Smooth muscle cell (in vitro differentiated cells): ENCODE measurements around the gene ARHGAP15. TPM values are rescaled to one million over a fixed set of nuclear protein-coding genes. Genes with fewer than 3 reads are reported as not detected.

ENCODE experiments used
- DNase-seq: peaks from one replicate; lab custom pipeline; 2025; ENCODE audit not compliant: unreplicated experiment; lab: John Stamatoyannopoulos, UW
- H2AFZ ChIP-seq: fragments of 200-600 bp; sonication (generic); 2 replicates; pipeline ENCODE4 v1.6.0; 2016; ENCODE audit warnings: antibody characterized with exemption, low read depth, mild to moderate bottlenecking
- H3F3A ChIP-seq: fragments of 200-600 bp; sonication (generic); 2 replicates; pipeline ENCODE4 v1.6.0; 2017; ENCODE audit warnings: antibody characterized with exemption, low read depth
- H3K27ac ChIP-seq: fragments of 200-600 bp; sonication (generic); 2 replicates; pipeline ENCODE4 v1.5.1; 2016; ENCODE audit warnings: low read depth, mild to moderate bottlenecking
- H3K27me3 ChIP-seq: fragments of 200-600 bp; sonication (generic); 2 replicates; pipeline ENCODE4 v1.6.1; 2016; ENCODE audit warnings: low read depth, mild to moderate bottlenecking
- H3K36me3 ChIP-seq: fragments of 200-600 bp; sonication (generic); 2 replicates; pipeline ENCODE4 v1.5.1; 2016; ENCODE audit warnings: low read depth
- H3K4me1 ChIP-seq: fragments of 200-600 bp; sonication (generic); 2 replicates; pipeline ENCODE4 v1.5.1; 2016; ENCODE audit warnings: low read depth
- H3K4me2 ChIP-seq: fragments of 200-600 bp; sonication (generic); 2 replicates; pipeline ENCODE4 v1.6.0; 2016; ENCODE audit warnings: mild to moderate bottlenecking
- H3K4me3 ChIP-seq: fragments of 200-600 bp; sonication (generic); 2 replicates; pipeline ENCODE4 v1.5.1; 2016; ENCODE audit warnings: mild to moderate bottlenecking
- H3K79me2 ChIP-seq: fragments of 200-600 bp; sonication (generic); 2 replicates; pipeline ENCODE4 v1.6.0; 2016; ENCODE audit warnings: low read depth, mild to moderate bottlenecking
- H3K9ac ChIP-seq: fragments of 200-600 bp; sonication (generic); 2 replicates; pipeline ENCODE4 v1.6.0; 2016; ENCODE audit warnings: low read depth
- H3K9me3 ChIP-seq: fragments of 200-600 bp; sonication (generic); replicated peaks from 2 replicates; pipeline ENCODE4 v1.5.1; 2016; ENCODE audit warnings: low read depth
- H4K20me1 ChIP-seq: fragments of 200-600 bp; sonication (generic); 2 replicates; pipeline ENCODE4 v1.6.0; 2016; ENCODE audit warnings: low read depth
- WGBS: methylation state at CpG from one replicate; pipeline ENCODE4 v1.1.7; 2016; ENCODE audit warnings: low lambda C conversion rate; 5-methylcytosine and 5-hydroxymethylcytosine counted together
- polyA plus RNA-seq: library from polyadenylated mRNA; unstranded; fragments of >200 nt; fragmentation: Nextera tagmentation; extraction: Ambion mirVana; gene quantifications from 2 replicates; pipeline ENCODE4 v1.2.1, GENCODE V29; 2016
- total RNA-seq: library from RNA; depleted of rRNA; stranded (reverse); fragments of >200 nt; gene quantifications from 2 replicates; pipeline ENCODE4 v1.2.3, GENCODE V29; 2014
- TF ChIP-seq, protein P1 (sequence below): fragments of 200-600 bp; sonication (generic); IDR thresholded peaks from 2 replicates; pipeline ENCODE4 v1.5.1; 2017; ENCODE audit warnings: borderline replicate concordance, mild to moderate bottlenecking, antibody characterized with exemption; ENCODE audit not compliant: insufficient read depth, poor library complexity, severe bottlenecking

The ARHGAP15 gene
- total and polyA plus RNA-seq, 2 experiments from 2014 or later: not detected

DNA sequence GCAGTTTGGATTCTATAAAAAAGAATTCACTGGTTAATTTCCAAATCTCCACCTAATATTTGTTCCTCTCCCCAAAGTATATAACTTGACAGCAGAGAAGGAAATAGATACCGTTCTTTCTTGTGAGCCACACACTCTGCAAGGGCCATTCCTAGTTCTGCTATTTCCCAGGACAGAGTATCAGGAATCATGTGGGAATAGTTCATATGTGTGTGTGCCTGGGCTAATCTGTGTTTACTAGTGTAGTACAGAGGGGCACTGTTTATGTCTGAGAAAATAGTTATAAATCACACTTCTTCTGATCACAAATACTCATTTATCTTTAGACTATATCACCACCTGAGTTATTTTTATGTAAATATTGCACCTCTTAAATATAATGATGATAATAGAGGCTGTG lies 296.7 kb downstream of the ARHGAP15 start:
- H3K9ac ChIP-seq: no peak overlapping the region
- H3K4me3 ChIP-seq: no peak overlapping the region
- peak overlapping the region; percentile 59 for H3K27ac ChIP-seq
- H3K4me2 ChIP-seq: no peak overlapping the region
- H4K20me1 ChIP-seq: no peaks in the 10 kb centered on the region
- no peaks in the 10 kb centered on the region for H3K36me3 ChIP-seq
- H3K27me3 ChIP-seq: no peaks in the 10 kb centered on the region
- no peaks in the 10 kb centered on the region for H3K9me3 ChIP-seq
- no peaks in the 10 kb centered on the region for H3K79me2 ChIP-seq
- DNase-seq: no peak
- TF ChIP-seq, protein P1, sequence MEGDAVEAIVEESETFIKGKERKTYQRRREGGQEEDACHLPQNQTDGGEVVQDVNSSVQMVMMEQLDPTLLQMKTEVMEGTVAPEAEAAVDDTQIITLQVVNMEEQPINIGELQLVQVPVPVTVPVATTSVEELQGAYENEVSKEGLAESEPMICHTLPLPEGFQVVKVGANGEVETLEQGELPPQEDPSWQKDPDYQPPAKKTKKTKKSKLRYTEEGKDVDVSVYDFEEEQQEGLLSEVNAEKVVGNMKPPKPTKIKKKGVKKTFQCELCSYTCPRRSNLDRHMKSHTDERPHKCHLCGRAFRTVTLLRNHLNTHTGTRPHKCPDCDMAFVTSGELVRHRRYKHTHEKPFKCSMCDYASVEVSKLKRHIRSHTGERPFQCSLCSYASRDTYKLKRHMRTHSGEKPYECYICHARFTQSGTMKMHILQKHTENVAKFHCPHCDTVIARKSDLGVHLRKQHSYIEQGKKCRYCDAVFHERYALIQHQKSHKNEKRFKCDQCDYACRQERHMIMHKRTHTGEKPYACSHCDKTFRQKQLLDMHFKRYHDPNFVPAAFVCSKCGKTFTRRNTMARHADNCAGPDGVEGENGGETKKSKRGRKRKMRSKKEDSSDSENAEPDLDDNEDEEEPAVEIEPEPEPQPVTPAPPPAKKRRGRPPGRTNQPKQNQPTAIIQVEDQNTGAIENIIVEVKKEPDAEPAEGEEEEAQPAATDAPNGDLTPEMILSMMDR: no peak
- no peak overlapping the region for H2AFZ ChIP-seq
- H3F3A ChIP-seq: no peaks in the 10 kb centered on the region
- WGBS: 78% methylated on average over 1 of the region's 1 CpG
- H3K4me1 ChIP-seq: no peaks in the 10 kb centered on the region

DNA sequence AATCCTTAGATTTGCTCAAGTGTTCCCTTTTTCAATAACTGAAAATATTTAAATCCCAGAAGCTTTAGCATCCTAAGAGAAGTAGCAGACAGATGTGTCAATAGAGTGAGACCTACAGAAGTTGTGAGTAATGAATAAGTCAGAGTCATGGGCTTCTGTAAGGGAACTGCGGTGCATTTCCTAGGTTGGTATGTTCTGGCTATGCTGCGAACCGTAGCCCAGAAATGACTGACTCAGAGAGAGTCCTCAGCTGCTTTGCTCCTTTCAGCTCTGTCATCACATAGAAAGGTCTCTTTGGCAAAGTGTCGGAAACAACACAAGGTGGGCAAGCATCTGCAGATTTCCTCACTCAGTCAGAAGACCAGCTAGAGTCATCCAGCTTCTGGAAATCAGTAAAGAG lies 297.1 kb downstream of the ARHGAP15 start:
- no peak overlapping the region for H2AFZ ChIP-seq
- no peaks in the 10 kb centered on the region for H3K79me2 ChIP-seq
- H3K9me3 ChIP-seq: no peaks in the 10 kb centered on the region
- H3K27me3 ChIP-seq: no peaks in the 10 kb centered on the region
- TF ChIP-seq, protein P1: no peak
- H4K20me1 ChIP-seq: no peaks in the 10 kb centered on the region
- H3K9ac ChIP-seq: no peak overlapping the region
- no peak overlapping the region for H3K4me3 ChIP-seq
- H3K4me2 ChIP-seq: no peak overlapping the region
- WGBS: 47% methylated on average over 4 of the region's 4 CpGs
- no peaks in the 10 kb centered on the region for H3K36me3 ChIP-seq
- no peaks in the 10 kb centered on the region for H3K4me1 ChIP-seq
- no peaks in the 10 kb centered on the region for H3F3A ChIP-seq
- no peak for DNase-seq
- peak overlapping the region; percentile 59 for H3K27ac ChIP-seq

DNA sequence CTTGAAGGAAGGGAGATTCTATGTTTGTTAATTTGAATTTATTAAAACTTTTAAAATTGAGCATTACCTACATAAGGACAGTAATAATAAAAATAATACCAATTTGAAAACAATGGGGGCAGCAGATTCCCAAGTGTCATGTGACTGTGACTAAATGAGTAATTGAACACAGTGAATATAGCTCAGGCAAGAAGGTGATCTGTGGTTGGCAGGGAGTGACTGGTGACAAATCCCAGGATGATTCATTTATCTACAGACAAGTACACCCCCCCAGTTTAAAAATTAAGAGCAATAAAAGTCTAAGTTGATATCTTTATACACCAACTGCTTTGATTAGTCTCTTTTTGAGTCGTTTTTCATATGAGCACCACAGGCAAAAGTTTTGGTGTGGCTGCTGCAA lies 299.5 kb downstream of the ARHGAP15 start:
- H4K20me1 ChIP-seq: no peaks in the 10 kb centered on the region
- no peak overlapping the region for H3K9ac ChIP-seq
- TF ChIP-seq, protein P1: no peak
- no peaks in the 10 kb centered on the region for H3K79me2 ChIP-seq
- no peak overlapping the region for H2AFZ ChIP-seq
- no peak for DNase-seq
- 49% methylated on average over 1 of the region's 1 CpG for WGBS
- H3K4me2 ChIP-seq: no peak overlapping the region
- H3K27ac ChIP-seq: no peak overlapping the region
- H3K36me3 ChIP-seq: no peaks in the 10 kb centered on the region
- no peaks in the 10 kb centered on the region for H3K4me1 ChIP-seq
- no peaks in the 10 kb centered on the region for H3F3A ChIP-seq
- H3K27me3 ChIP-seq: no peaks in the 10 kb centered on the region
- no peak overlapping the region for H3K4me3 ChIP-seq
- H3K9me3 ChIP-seq: no peaks in the 10 kb centered on the region

DNA sequence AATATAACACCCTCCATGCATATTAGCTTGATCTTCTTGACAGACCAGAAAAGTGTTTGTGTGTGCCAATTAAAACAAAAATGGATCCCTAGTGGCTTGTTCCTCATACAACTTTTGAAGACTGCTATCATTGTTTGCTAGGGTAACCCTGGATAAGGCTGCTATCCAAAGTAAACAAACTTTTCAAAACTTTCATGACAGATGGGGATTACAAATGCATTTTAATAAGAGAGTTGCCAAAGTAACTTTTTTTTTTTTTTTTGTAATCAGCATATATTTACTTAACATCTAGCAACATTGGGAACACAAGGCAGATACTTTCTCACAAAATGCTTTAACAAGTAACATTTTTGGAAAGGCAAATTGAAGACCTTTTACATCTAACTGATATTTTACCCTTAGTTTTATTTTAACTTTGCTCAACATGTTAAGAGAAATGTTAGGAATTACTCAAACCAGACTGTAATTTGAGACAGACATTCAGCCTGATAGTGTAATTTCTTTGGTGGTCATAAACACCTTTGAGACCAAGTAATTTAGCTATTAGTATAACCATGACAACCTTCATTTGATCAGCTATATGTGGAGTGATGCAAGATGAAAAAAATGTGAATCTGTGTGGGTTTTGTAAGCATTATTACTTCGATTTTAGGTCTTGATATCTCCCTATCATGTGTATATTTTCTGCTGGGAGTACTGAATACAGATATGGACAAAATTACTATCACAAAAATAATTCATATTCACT lies 300.9 kb downstream of the ARHGAP15 start:
- H3K4me3 ChIP-seq: no peak overlapping the region
- no peak overlapping the region for H3K27ac ChIP-seq
- no peaks in the 10 kb centered on the region for H3K9me3 ChIP-seq
- no peaks in the 10 kb centered on the region for H3F3A ChIP-seq
- no peak overlapping the region for H2AFZ ChIP-seq
- no peaks in the 10 kb centered on the region for H3K36me3 ChIP-seq
- H3K79me2 ChIP-seq: no peaks in the 10 kb centered on the region
- no peak overlapping the region for H3K4me2 ChIP-seq
- H3K4me1 ChIP-seq: no peaks in the 10 kb centered on the region
- no peaks in the 10 kb centered on the region for H3K27me3 ChIP-seq
- H3K9ac ChIP-seq: no peak overlapping the region
- WGBS: 89% methylated on average over 1 of the region's 1 CpG
- H4K20me1 ChIP-seq: no peaks in the 10 kb centered on the region
- no peak for DNase-seq
- TF ChIP-seq, protein P1: no peak
